Thymus (tissue), 14 donors: ENCODE results near the gene PABPC4L. TPM values are rescaled to one million over a fixed set of nuclear protein-coding genes. Genes with fewer than 3 reads are reported as not detected.
"Not testable (repeated sequence)": the region's sequence is repeated elsewhere in the genome, so short reads cannot be mapped to it uniquely, and the experiment has no call there.

Experiments used
- DNase-seq, 9 donors: peaks; one replicate each; pipeline ENCODE4 v3.0.0-alpha.2; 2013; ENCODE audit warnings: low spot score in 9 of 9, low read depth in 6 of 9, missing footprints in 1 of 9
- H3K27ac ChIP-seq, 2 donors: one replicate each; pipeline ENCODE4 v1.5.1; 2013; ENCODE audit warnings: control low read depth in 1 of 2, low read depth in 1 of 2, low read length in 1 of 2, mild to moderate bottlenecking in 1 of 2, moderate library complexity in 1 of 2
- H3K27me3 ChIP-seq, 2 donors: one replicate each; pipeline ENCODE4 v1.5.1; 2013; ENCODE audit warnings: low read length in 1 of 2; ENCODE audit not compliant: control insufficient read depth in 2 of 2, insufficient read depth in 1 of 2
- H3K36me3 ChIP-seq, 2 donors: one replicate each; pipeline ENCODE4 v1.5.1; 2013; ENCODE audit warnings: low read length in 1 of 2, mild to moderate bottlenecking in 1 of 2, moderate library complexity in 1 of 2; ENCODE audit not compliant: control insufficient read depth in 2 of 2, insufficient read depth in 2 of 2
- H3K4me1 ChIP-seq, 2 donors: one replicate each; pipeline ENCODE4 v1.5.1; 2013; ENCODE audit warnings: low read length in 2 of 2; ENCODE audit not compliant: control insufficient read depth in 2 of 2, insufficient read depth in 2 of 2
- H3K4me3 ChIP-seq, 2 donors: one replicate each; pipeline ENCODE4 v1.5.1; 2013; ENCODE audit warnings: low read length in 2 of 2, control low read depth in 1 of 2, mild to moderate bottlenecking in 1 of 2
- H3K9me3 ChIP-seq, 2 donors: one replicate each; pipeline ENCODE4 v1.5.1; 2013; ENCODE audit warnings: low read length in 1 of 2, mild to moderate bottlenecking in 1 of 2; ENCODE audit not compliant: control insufficient read depth in 2 of 2, insufficient read depth in 1 of 2
- WGBS: extraction: QIAGEN DNeasy Blood & Tissue Kit; methylation state at CpG from one replicate; pipeline ENCODE4 v1.1.7; 2013; 5-methylcytosine and 5-hydroxymethylcytosine counted together
- long read RNA-seq, 10 donors: transcript quantifications; one replicate each; lab custom pipeline, GENCODE V29; 2026
- polyA plus RNA-seq: library from polyadenylated mRNA; stranded (reverse); fragments of 200-250 nt; gene quantifications from one replicate; pipeline ENCODE4 v1.2.3, GENCODE V29; 2013
- total RNA-seq: library from RNA; stranded (reverse); fragments of 120-200 nt; gene quantifications from one replicate; pipeline ENCODE4 v1.2.4, GENCODE V29; 2013
- donor health status: healthy.

PABPC4L gene
- total RNA-seq: 3.1 TPM
- polyA plus RNA-seq: 1.0 TPM
- long read RNA-seq, donor 1: 0 reads
- long read RNA-seq, donor 2: 0 reads
- long read RNA-seq, donor 3, full-length matches to known transcripts: 2 of 2 reads
- long read RNA-seq, donor 3, partial matches to known transcripts: 0 of 2 reads
- long read RNA-seq, donor 3, other reads (novel, unspliced or antisense): 0 of 2 reads
- long read RNA-seq, donor 4, full-length matches to known transcripts: 1 of 1 reads
- long read RNA-seq, donor 4, partial matches to known transcripts: 0 of 1 reads
- long read RNA-seq, donor 4, other reads (novel, unspliced or antisense): 0 of 1 reads
- long read RNA-seq, donor 5, full-length matches to known transcripts: 1 of 1 reads
- long read RNA-seq, donor 5, partial matches to known transcripts: 0 of 1 reads
- long read RNA-seq, donor 5, other reads (novel, unspliced or antisense): 0 of 1 reads
- long read RNA-seq, donor 6: 0 reads
- long read RNA-seq, donor 7, full-length matches to known transcripts: 2 of 2 reads
- long read RNA-seq, donor 7, partial matches to known transcripts: 0 of 2 reads
- long read RNA-seq, donor 7, other reads (novel, unspliced or antisense): 0 of 2 reads
- long read RNA-seq, donor 8: 0 reads
- long read RNA-seq, donor 9: 0 reads
- long read RNA-seq, donor 10: 0 reads

- H3K27ac ChIP-seq: peak within 1 kb of the TSS in 1 of 2 donors; percentile 52
- 6% methylated on average over 65 of the region's 65 CpGs for WGBS
Observed at GRCh38 chr4:134201216-134202161, at the start of gene PABPC4L. Gene PABPC4L (minus strand): TSS chr4:134201789. CDS start chr4:134201019, 770 bp downstream.

DNA sequence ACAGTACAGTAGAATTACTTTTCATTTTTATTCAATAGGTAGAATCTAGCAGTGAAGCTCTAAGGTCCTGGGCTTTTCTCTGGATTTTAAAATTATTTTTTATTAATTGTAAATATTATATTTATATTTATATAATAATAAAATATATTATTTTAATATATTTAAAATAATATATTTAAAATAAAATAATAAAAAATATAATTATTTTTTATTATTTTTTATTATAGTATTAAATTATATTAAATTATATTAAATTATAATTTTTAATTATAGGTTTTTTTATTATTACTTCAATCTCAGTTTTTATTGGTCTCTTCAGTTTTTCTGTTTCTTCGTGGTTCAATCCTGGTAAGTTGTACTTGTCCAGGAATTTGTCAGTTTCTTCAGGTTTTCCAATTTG is 49.7 kb upstream of the PABPC4L start:
- Histone ChIP-seq H3K36me3 (no peaks in the 10 kb centered on the region), H3K9me3 (no peaks in the 10 kb centered on the region), H3K4me1 (no peaks in the 10 kb centered on the region), H3K27ac (no peak overlapping the region), H3K27me3 (no peaks in the 10 kb centered on the region), H3K4me3 (no peak overlapping the region)
- WGBS: 95% methylated on average over 1 of the region's 1 CpG
- DNase-seq: no peak

More at GRCh38 chr4:134201216-134202161, at the start of gene PABPC4L:
- Histone ChIP-seq H3K9me3 (no peaks in the 10 kb centered on the region), H3K36me3 (no peaks in the 10 kb centered on the region), H3K27me3 (peaks cover 0 to 5% of the 10 kb centered on the region in 2 donors), H3K4me3 (peak within 1 kb of the TSS; percentile 40 to 43), H3K4me1 (peaks cover 0 to 8% of the 10 kb centered on the region in 2 donors)
- DNase-seq: peak in 6 of 9 donors; percentile 4 to 58 (median 12)

GRCh38 chr4:134243742-134244713 is 42.4 kb upstream of the PABPC4L start:
- Histone ChIP-seq H3K9me3 (peaks cover 0 to 7% of the 10 kb centered on the region in 2 donors), H3K36me3 (no peaks in the 10 kb centered on the region), H3K4me1 (no peaks in the 10 kb centered on the region), H3K27me3 (no peaks in the 10 kb centered on the region), H3K27ac (no peak overlapping the region), H3K4me3 (no peak overlapping the region)
- DNase-seq: no peak
- 94% methylated on average over 22 of the region's 22 CpGs for WGBS

- Histone ChIP-seq H3K9me3 (no peaks in the 10 kb centered on the region), H3K36me3 (no peaks in the 10 kb centered on the region), H3K4me1 (no peaks in the 10 kb centered on the region), H3K27ac (no peak overlapping the region), H3K27me3 (no peaks in the 10 kb centered on the region), H3K4me3 (no peak overlapping the region)
- no peak for DNase-seq
- WGBS: 90% methylated on average over 3 of the region's 3 CpGs
Observed at GRCh38 chr4:134219043-134219442, 17.5 kb upstream of the PABPC4L start.

- H3K27ac ChIP-seq: no peak overlapping the region
- no peak overlapping the region for H3K4me3 ChIP-seq
- H3K36me3 ChIP-seq: no peaks in the 10 kb centered on the region
- no peak for DNase-seq
- H3K9me3 ChIP-seq: no peaks in the 10 kb centered on the region
- H3K4me1 ChIP-seq: no peaks in the 10 kb centered on the region
- WGBS: 94% methylated on average over 1 of the region's 1 CpG
- H3K27me3 ChIP-seq: no peaks in the 10 kb centered on the region
Observed at GRCh38 chr4:134216411-134216810, 14.8 kb upstream of the PABPC4L start.

DNA sequence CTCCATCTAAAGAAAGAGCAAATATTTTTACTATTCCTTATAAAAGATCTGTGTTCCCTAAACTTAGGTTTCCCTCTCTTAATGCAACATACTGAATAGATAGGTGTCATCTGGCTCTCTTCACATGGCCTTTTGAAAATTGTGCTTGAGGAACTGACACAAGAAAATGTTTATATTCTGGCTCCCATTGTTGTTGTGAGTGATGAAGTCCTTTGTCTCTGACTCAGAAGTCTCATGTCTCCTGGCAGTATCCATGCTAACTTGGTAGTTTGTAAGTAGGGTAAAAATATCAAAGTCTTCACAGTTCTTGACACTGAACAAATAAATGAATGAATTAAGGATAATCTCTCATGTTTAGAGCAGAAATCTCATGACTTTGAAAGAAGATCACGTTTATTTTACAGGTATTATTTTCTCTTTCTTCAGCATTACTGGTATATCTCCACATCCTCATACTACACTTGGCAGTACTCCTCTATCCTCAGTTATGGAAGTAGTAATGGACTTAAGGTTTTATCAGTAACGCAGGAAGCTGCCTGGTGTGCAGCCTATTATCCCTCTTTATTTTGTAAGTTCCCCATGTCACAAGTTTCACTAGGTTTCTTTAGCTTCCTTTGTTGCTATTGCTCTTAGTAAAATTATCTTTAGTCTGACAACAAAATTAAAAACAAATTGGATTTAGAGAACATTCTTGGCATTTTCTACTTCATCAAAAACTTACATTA is 14.2 kb upstream of the PABPC4L start:
- Histone ChIP-seq H3K36me3 (no peaks in the 10 kb centered on the region), H3K27me3 (no peaks in the 10 kb centered on the region), H3K4me1 (no peaks in the 10 kb centered on the region), H3K27ac (no peak overlapping the region), H3K4me3 (no peak overlapping the region), H3K9me3 (no peaks in the 10 kb centered on the region)
- 48% methylated on average over 2 of the region's 2 CpGs for WGBS
- no peak for DNase-seq

DNA sequence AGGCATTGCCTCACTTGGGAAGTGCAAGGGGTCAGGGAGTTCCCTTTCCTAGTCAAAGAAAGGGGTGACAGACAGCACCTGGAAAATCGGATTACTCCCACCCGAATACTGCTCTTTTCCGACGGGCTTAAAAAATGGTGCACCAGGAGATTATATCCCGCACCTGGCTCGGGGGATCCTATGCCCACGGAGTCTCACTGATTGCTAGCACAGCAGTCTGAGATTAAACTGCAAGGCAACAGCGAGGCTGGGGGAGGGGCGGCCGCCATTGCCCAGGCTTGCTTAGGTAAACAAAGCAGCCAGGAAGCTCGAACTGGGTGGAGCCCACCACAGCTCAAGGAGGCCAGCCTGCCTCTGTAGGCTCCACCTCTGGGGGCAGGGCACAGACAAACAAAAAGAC is 6.4 kb upstream of the PABPC4L start:
- WGBS: 96% methylated on average over 11 of the region's 11 CpGs
- not testable (repeated sequence) for H3K27ac ChIP-seq, H3K9me3 ChIP-seq, H3K36me3 ChIP-seq, H3K4me3 ChIP-seq, H3K27me3 ChIP-seq, H3K4me1 ChIP-seq, DNase-seq
